NT2/D1 (cell line): Measurements from ENCODE around the gene MMP7.

Experiments used
- SUZ12 ChIP-seq: IDR thresholded peaks from 2 replicates; pipeline ENCODE4 v1.6.1; 2011; ENCODE audit not compliant: insufficient read length, insufficient read depth; ENCODE audit errors: extremely low read depth
- YY1 ChIP-seq: IDR thresholded peaks from 2 replicates; pipeline ENCODE4 v1.6.1; 2011; ENCODE audit not compliant: insufficient read length, insufficient read depth
- ZNF274 ChIP-seq: IDR thresholded peaks from 2 replicates; pipeline ENCODE4 v1.6.1; 2011; ENCODE audit warnings: mild to moderate bottlenecking, low read depth, low read length

- no peak for TF ChIP-seq ZNF274
- TF ChIP-seq SUZ12: no peak
- TF ChIP-seq YY1: no peak
These were observed 31.1 kb upstream of the MMP7 start for GRCh38 chr11:102561636-102562035.
